ENCODE results near the gene CNST. TPM values are rescaled to one million over a fixed set of nuclear protein-coding genes. Genes with fewer than 3 reads are reported as not detected.

CNST gene
- total and polyA plus RNA-seq, 9 of the 15 experiments (the other 6 are each of a cell fraction or from before 2014, with no cell fraction given): 17.0 to 55.3 (median 30.8) TPM

GRCh38 chr1:246583056-246583440 is 16.8 kb downstream of the CNST start (continued):
- TF ChIP-seq ZNF639 (CRISPR knock-in tag; conservative IDR thresholded peaks at IDR 0.05 in 1 of 2, IDR thresholded peaks at IDR 0.05 in 1 of 2) (no peak), GTF2E2 (tag; IDR thresholded peaks at IDR 0.05) (0 out of 2 replicates have a peak, but pooled peaks have one; percentile 6), NCOR1 (IDR thresholded peaks at IDR 0.05) (no peak), DIDO1 (tag; IDR thresholded peaks at IDR 0.05; ENCODE audit: low read depth) (no peak), ZNF232 (CRISPR knock-in tag; IDR thresholded peaks at IDR 0.05) (no peak), TAF1 (IDR thresholded peaks at IDR 0.05; ENCODE audit: control insufficient read depth, extremely low read depth, insufficient read depth, low read length, severe bottlenecking) (no peak), ZNF75A (CRISPR knock-in tag; IDR thresholded peaks at IDR 0.05) (no peak), SMARCB1 (IDR thresholded peaks at IDR 0.05; ENCODE audit: insufficient read length, low read depth) (peak; percentile 60), NCOA1 (IDR thresholded peaks at IDR 0.05; ENCODE audit: low read depth) (0 out of 2 replicates have a peak, but pooled peaks have one; percentile 41), THRAP3 (IDR thresholded peaks at IDR 0.05; ENCODE audit: borderline replicate concordance) (0 out of 2 replicates have a peak, but pooled peaks have one; percentile 41), ZNF518B (CRISPR knock-in tag; IDR thresholded peaks at IDR 0.05) (no peak), MLLT1 (IDR thresholded peaks at IDR 0.05) (peak in 1 of 2 experiments; percentile 51; a peak in 1 of 4 replicates), ETV5 (CRISPR knock-in tag; IDR thresholded peaks at IDR 0.05; ENCODE audit: low read depth) (0 out of 2 replicates have a peak, but pooled peaks have one; percentile 10), RAD51 (IDR thresholded peaks at IDR 0.05; ENCODE audit: borderline replicate concordance, low read depth) (0 out of 2 replicates have a peak, but pooled peaks have one; percentile 9), FOXK2 (conservative IDR thresholded peaks at IDR 0.05 in 1 of 2, IDR thresholded peaks at IDR 0.05 in 1 of 2; ENCODE audit: low read depth in 2 of 2) (peak; percentile 68 to 70)

Data from K562 (cell line).